Measurements from ENCODE around the gene TEX2.
"Not testable (repeated sequence)": the region's sequence is repeated elsewhere in the genome, so short reads cannot be mapped to it uniquely, and the experiment has no call there.

DNA sequence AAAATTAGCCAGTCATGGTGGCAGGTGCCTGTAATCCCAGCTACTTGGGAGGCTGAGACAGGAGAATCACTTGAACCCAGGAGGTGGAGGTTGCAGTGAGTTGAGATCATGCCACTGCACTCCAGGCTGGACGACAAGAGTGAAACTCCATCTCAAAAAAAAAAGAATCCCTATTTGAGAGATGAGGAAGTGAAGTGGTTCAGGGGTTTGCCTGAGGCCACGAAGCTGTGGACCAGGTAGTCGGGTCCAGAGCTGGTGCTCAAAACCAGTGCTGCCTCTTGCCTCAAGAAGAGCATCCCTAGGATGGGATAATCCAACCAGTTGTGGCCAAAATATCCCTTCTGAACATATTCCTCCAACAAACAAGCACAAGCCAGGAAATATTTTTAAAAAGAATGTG, 95.4 kb downstream of the TEX2 start:
- TF ChIP-seq, protein P1, sequence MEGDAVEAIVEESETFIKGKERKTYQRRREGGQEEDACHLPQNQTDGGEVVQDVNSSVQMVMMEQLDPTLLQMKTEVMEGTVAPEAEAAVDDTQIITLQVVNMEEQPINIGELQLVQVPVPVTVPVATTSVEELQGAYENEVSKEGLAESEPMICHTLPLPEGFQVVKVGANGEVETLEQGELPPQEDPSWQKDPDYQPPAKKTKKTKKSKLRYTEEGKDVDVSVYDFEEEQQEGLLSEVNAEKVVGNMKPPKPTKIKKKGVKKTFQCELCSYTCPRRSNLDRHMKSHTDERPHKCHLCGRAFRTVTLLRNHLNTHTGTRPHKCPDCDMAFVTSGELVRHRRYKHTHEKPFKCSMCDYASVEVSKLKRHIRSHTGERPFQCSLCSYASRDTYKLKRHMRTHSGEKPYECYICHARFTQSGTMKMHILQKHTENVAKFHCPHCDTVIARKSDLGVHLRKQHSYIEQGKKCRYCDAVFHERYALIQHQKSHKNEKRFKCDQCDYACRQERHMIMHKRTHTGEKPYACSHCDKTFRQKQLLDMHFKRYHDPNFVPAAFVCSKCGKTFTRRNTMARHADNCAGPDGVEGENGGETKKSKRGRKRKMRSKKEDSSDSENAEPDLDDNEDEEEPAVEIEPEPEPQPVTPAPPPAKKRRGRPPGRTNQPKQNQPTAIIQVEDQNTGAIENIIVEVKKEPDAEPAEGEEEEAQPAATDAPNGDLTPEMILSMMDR (IDR thresholded peaks at IDR 0.05) = not testable (repeated sequence)
- TF ChIP-seq POLR2A (IDR thresholded peaks at IDR 0.05) = not testable (repeated sequence)
